HepG2 (cell line): ENCODE measurements around the gene UNC79. TPM values are rescaled to one million over a fixed set of nuclear protein-coding genes. Genes with fewer than 3 reads are reported as not detected.

Source experiments
- ATAC-seq: fragments of 200-7000 bp; cut with Tn5 transposase; 3 replicates; pipeline ENCODE4 v1.9.1; 2020; ENCODE audit warnings: mild to moderate bottlenecking, moderate library complexity
- BruUV-seq: library from RNA; stranded (reverse); fragments of 400-500 nt; replicated peaks from 2 replicates; lab custom pipeline; 2021; lab: Mats Ljungman, UMichigan
- CTCF ChIA-PET: fragments of 300-600 bp; formaldehyde crosslinking; extraction: SDS; loops from one replicate; lab custom pipeline; 2021; ENCODE audit warnings: low total read pairs, inconsistent platforms, low intra/inter-chr PET ratio; lab: Yijun Ruan, JAX
- POLR2A ChIA-PET: fragments of 350-600 bp; sonication (Branson Sonifier 250); formaldehyde crosslinking; loops from one replicate; lab custom pipeline; 2020; ENCODE audit warnings: antibody characterized with exemption, inconsistent platforms; lab: Yijun Ruan, JAX
- DNase-seq: peaks from one replicate; pipeline ENCODE4 v3.0.0-alpha.2; 2015; ENCODE audit warnings: low spot score
- FAIRE-seq: peaks from 3 replicates; lab custom pipeline; 2011; peaks lifted over from hg19 to GRCh38; lab: Jason Lieb, UNC
- H2AFZ ChIP-seq: one replicate; pipeline ENCODE4 v1.6.1; 2011; ENCODE audit warnings: low read length, inconsistent platforms
- H3K27ac ChIP-seq: fragments of 300-600 bp; 3 replicates; pipeline ENCODE4 v1.8.0; 2011; ENCODE audit warnings: mixed run types, mild to moderate bottlenecking, mixed read lengths, low read length, inconsistent platforms; ENCODE audit not compliant: insufficient read depth; ENCODE audit errors: extremely low read length
- H3K27me3 ChIP-seq, 2 experiments: fragments of 200-600 bp in 1 of 2; 2 replicates in 1 of 2; 3 replicates in 1 of 2; pipeline versions ENCODE4 v1.6.0 to v1.8.0; 2011; ENCODE audit warnings: low read length in 2 of 2, mild to moderate bottlenecking in 2 of 2, moderate library complexity in 2 of 2, inconsistent platforms in 1 of 2; ENCODE audit not compliant: insufficient read depth in 2 of 2, control insufficient read depth in 1 of 2
- H3K36me3 ChIP-seq, 2 experiments: fragments of 200-600 bp in 1 of 2; replicated peaks in 1 of 2; 2 replicates in 1 of 2; 3 replicates in 1 of 2; pipeline versions ENCODE4 v1.5.1 to v1.8.0; 2011; ENCODE audit warnings: low read length in 2 of 2, inconsistent platforms in 1 of 2; ENCODE audit not compliant: insufficient read depth in 2 of 2, control insufficient read depth in 1 of 2
- H3K4me1 ChIP-seq: 2 replicates; pipeline ENCODE4 v1.5.1; 2012; ENCODE audit warnings: low read length, inconsistent platforms; ENCODE audit not compliant: insufficient read depth
- H3K4me2 ChIP-seq: 2 replicates; pipeline ENCODE4 v1.6.0; 2011; ENCODE audit warnings: low read depth, low read length, inconsistent platforms
- H3K4me3 ChIP-seq, 3 experiments: fragments of 200-600 bp in 1 of 3; sonication (generic), shearing (Covaris generic) in 1 of 3; replicated peaks in 1 of 3; 2 replicates each; pipeline ENCODE4 v1.5.1; 2011 to 2016; ENCODE audit warnings: low read length in 3 of 3, inconsistent platforms in 2 of 3, low read depth in 2 of 3, mild to moderate bottlenecking in 2 of 3, control low read depth in 1 of 3, mixed read lengths in 1 of 3; ENCODE audit not compliant: insufficient read depth in 1 of 3
- H3K79me2 ChIP-seq: one replicate; pipeline ENCODE4 v1.6.1; 2011; ENCODE audit warnings: low read length, inconsistent platforms; ENCODE audit not compliant: insufficient read depth
- H3K9ac ChIP-seq: 2 replicates; pipeline ENCODE4 v1.6.0; 2011; ENCODE audit warnings: mild to moderate bottlenecking, low read depth, low read length, inconsistent platforms; ENCODE audit not compliant: insufficient read depth
- H3K9me3 ChIP-seq: 2 replicates; pipeline ENCODE4 v1.5.1; 2012; ENCODE audit warnings: mild to moderate bottlenecking, low read length
- H4K20me1 ChIP-seq: 2 replicates; pipeline ENCODE4 v1.6.0; 2011; ENCODE audit warnings: inconsistent platforms, mild to moderate bottlenecking, low read length, moderate library complexity; ENCODE audit not compliant: insufficient read depth
- ASH2L ChIP-seq: fragments of 300-600, 200-600 bp; sonication (generic); IDR thresholded peaks from 2 replicates; pipeline ENCODE4 v1.7.0; 2017; ENCODE audit warnings: low read depth, mild to moderate bottlenecking, moderate library complexity, mixed read lengths, low read length; ENCODE audit not compliant: insufficient read length
- EP300 ChIP-seq, 3 experiments: sonication (generic) in 1 of 3; formaldehyde crosslinking in 1 of 3; IDR thresholded peaks; 2 replicates each; pipeline versions ENCODE4 v1.5.1 to v1.6.1; 2011 to 2020; ENCODE audit warnings: low read depth in 2 of 3, low read length in 2 of 3, borderline replicate concordance in 1 of 3, improper control_type of control experiment in 1 of 3, mild to moderate bottlenecking in 1 of 3, missing genetic modification reagents in 1 of 3, moderate library complexity in 1 of 3
- GATAD1 ChIP-seq: IDR thresholded peaks from 2 replicates; pipeline ENCODE4 v1.6.1; 2016; ENCODE audit warnings: missing genetic modification reagents, missing compliant biosample characterization
- HMGA1 ChIP-seq: sonication (generic); formaldehyde crosslinking; conservative IDR thresholded peaks from 2 replicates; pipeline ENCODE4 v1.4.0; 2020; ENCODE audit warnings: missing genetic modification reagents
- HNF1A ChIP-seq, 2 experiments: sonication (generic) in 1 of 2; formaldehyde crosslinking in 1 of 2; IDR thresholded peaks; 2 replicates each; pipeline versions ENCODE4 v1.4.0 to v1.6.1; 2016 to 2020; ENCODE audit warnings: borderline replicate concordance in 1 of 2, low read depth in 1 of 2, mild to moderate bottlenecking in 1 of 2, missing genetic modification reagents in 1 of 2
- KDM2A ChIP-seq: sonication (generic); formaldehyde crosslinking; IDR thresholded peaks from 2 replicates; pipeline ENCODE4 v1.4.0; 2020; ENCODE audit warnings: low read depth, missing genetic modification reagents, borderline replicate concordance
- MEF2D ChIP-seq: sonication (generic); formaldehyde crosslinking; IDR thresholded peaks from 2 replicates; pipeline ENCODE4 v1.5.1; 2020; ENCODE audit warnings: mild to moderate bottlenecking, missing genetic modification reagents
- U2AF2 ChIP-seq: fragments of 200-400 bp; formaldehyde crosslinking; IDR thresholded peaks from 2 replicates; pipeline ENCODE4 v1.6.1; 2017; ENCODE audit warnings: low read depth, mild to moderate bottlenecking, low read length
- ZFP36L1 ChIP-seq: sonication (generic); formaldehyde crosslinking; IDR thresholded peaks from 2 replicates; pipeline ENCODE4 v1.8.0; 2022; ENCODE audit warnings: mild to moderate bottlenecking, missing genetic modification reagents, moderate library complexity
- ZMAT3 ChIP-seq: sonication (generic); formaldehyde crosslinking; conservative IDR thresholded peaks from 2 replicates; pipeline ENCODE4 v1.7.0; 2021; ENCODE audit warnings: missing genetic modification reagents
- ZNF549 ChIP-seq: sonication (generic); formaldehyde crosslinking; IDR thresholded peaks from 2 replicates; pipeline ENCODE4 v1.5.0; 2020; ENCODE audit warnings: missing genetic modification reagents
- ZNF816 ChIP-seq: sonication (generic); formaldehyde crosslinking; IDR thresholded peaks from 2 replicates; pipeline ENCODE4 v1.8.0; 2022; ENCODE audit warnings: missing genetic modification reagents, mild to moderate bottlenecking, borderline replicate concordance
- WGBS: methylation state at CpG from one replicate; pipeline ENCODE4 v1.1.6; 2017; ENCODE audit warnings: low lambda C conversion rate; 5-methylcytosine and 5-hydroxymethylcytosine counted together
- in situ Hi-C: cut with HindIII; loops from 2 replicates; pipeline ENCODE4 v1.10.0; 2017; ENCODE audit warnings: low pct_unique_long_range_greater_than_20kb; ENCODE audit not compliant: extremely low pct_ligation_motif_present
- intact Hi-C: fragments of 100-400 bp; cut with micrococcal nuclease; formaldehyde crosslinking; loops from one replicate; pipeline ENCODE4 v1.10.0; 2022; ENCODE audit not compliant: unreplicated experiment
- polyA plus RNA-seq, 8 experiments: library from polyadenylated mRNA; depleted of rRNA in 3 of 8; stranded (reverse) in 7 of 8; unstranded in 1 of 8; fragments of >200 nt; fragmentation: Illumina TruSeq in 4 of 8; extraction: Trizol in 4 of 8; gene quantifications; 2 replicates each; pipeline versions ENCODE4 v1.2.1 to v1.2.3, GENCODE V29; 2011 to 2016; ENCODE audit warnings: low read depth in 4 of 8, missing spikeins in 1 of 8, mixed read lengths in 1 of 8; ENCODE audit not compliant: insufficient read depth in 1 of 8
- total RNA-seq, 5 experiments: library from RNA; depleted of rRNA; stranded (reverse); fragments of >200 nt; fragmentation: Illumina TruSeq; extraction: Trizol; gene quantifications; 2 replicates each; pipeline ENCODE4 v1.2.3, GENCODE V29; 2016; ENCODE audit warnings: low read depth in 1 of 5

Gene UNC79
- total and polyA plus RNA-seq, 2 of the 13 experiments (the other 11 are each of a cell fraction or from before 2014, with no cell fraction given), result under 0.01 TPM; not detected in 1

- no peak for TF ChIP-seq HMGA1 (CRISPR knock-in tag)
- no peak for TF ChIP-seq GATAD1 (CRISPR knock-in tag)
- TF ChIP-seq ZMAT3 (CRISPR knock-in tag), result no peak
- TF ChIP-seq ZNF549 (CRISPR knock-in tag), result no peak
Measured at GRCh38 chr14:93729993-93730392, 299.3 kb downstream of the UNC79 start (continued).

- H3K36me3 ChIP-seq, result no peaks in the 10 kb centered on the region; a peak in 1 of 5 replicates
- FAIRE-seq (no peak), ATAC-seq (no peak), DNase-seq (no peak)
- no peak overlapping the region for H3K27ac ChIP-seq
- no peak overlapping the region for H3K4me2 ChIP-seq
- CTCF ChIA-PET, result no interaction called here
- intact Hi-C loops, result no loop called here
- no TSS peak for BruUV-seq
- in situ Hi-C loops, result no loop called here
- WGBS, result 90% methylated on average over 3 of the region's 7 CpGs
- no peaks in the 10 kb centered on the region for H3K4me1 ChIP-seq
- H2AFZ ChIP-seq, result no peak overlapping the region
- no peaks in the 10 kb centered on the region for H3K27me3 ChIP-seq
- POLR2A ChIA-PET, result no interaction called here
- H3K79me2 ChIP-seq, result no peaks in the 10 kb centered on the region
- H3K4me3 ChIP-seq, result no peak overlapping the region
- no peaks in the 10 kb centered on the region for H4K20me1 ChIP-seq
- TF ChIP-seq MEF2D, result no peak
- no peak for TF ChIP-seq U2AF2
- TF ChIP-seq EP300 (IDR thresholded peaks at IDR 0.05; ENCODE audit: low read depth in 2 of 2, low read length in 2 of 2), result no peak
- TF ChIP-seq EP300 (CRISPR knock-in tag; IDR thresholded peaks at IDR 0.05; ENCODE audit: borderline replicate concordance), result no peak
- no peaks in the 10 kb centered on the region for H3K9me3 ChIP-seq
- no peak overlapping the region for H3K9ac ChIP-seq
Measured at GRCh38 chr14:93731753-93732152, 301.0 kb downstream of the UNC79 start.

- POLR2A ChIA-PET, result no interaction called here
- Histone ChIP-seq H3K4me2 (no peak overlapping the region), H3K9me3 (no peaks in the 10 kb centered on the region), H3K36me3 (no peaks in the 10 kb centered on the region; a peak in 1 of 5 replicates), H3K9ac (no peak overlapping the region), H3K27me3 (no peaks in the 10 kb centered on the region), H3K27ac (no peak overlapping the region), H3K79me2 (no peaks in the 10 kb centered on the region), H3K4me3 (no peak overlapping the region), H2AFZ (no peak overlapping the region), H3K4me1 (no peaks in the 10 kb centered on the region), H4K20me1 (no peaks in the 10 kb centered on the region)
- in situ Hi-C loops (no loop called here), intact Hi-C loops (no loop called here)
- FAIRE-seq (no peak), DNase-seq (no peak), ATAC-seq (no peak)
- no TSS peak for BruUV-seq
- CTCF ChIA-PET, result no interaction called here
- WGBS, result 85% methylated on average over 7 of the region's 10 CpGs
- no peak for TF ChIP-seq ASH2L
- TF ChIP-seq ZFP36L1 (CRISPR knock-in tag), result no peak
- no peak for TF ChIP-seq KDM2A (CRISPR knock-in tag)
- no peak for TF ChIP-seq HNF1A (IDR thresholded peaks at IDR 0.05; ENCODE audit: low read depth)
- TF ChIP-seq HNF1A (CRISPR knock-in tag; IDR thresholded peaks at IDR 0.05; ENCODE audit: borderline replicate concordance), result no peak
- no peak for TF ChIP-seq ZNF816 (CRISPR knock-in tag)
Measured at GRCh38 chr14:93732524-93732923, 301.8 kb downstream of the UNC79 start.
